GM18508 (cell line): Measurements from ENCODE around the gene PM20D2.
A peak's percentile ranks its signal among the peaks of the same experiment; 100 is the strongest.

ENCODE experiments used
- ATAC-seq: cut with Tn5 transposase; IDR thresholded peaks from one replicate; pipeline ENCODE4 v1.9.1; 2021; ENCODE audit warnings: moderate number of reproducible peaks; ENCODE audit not compliant: insufficient read depth, unreplicated experiment

The PM20D2 gene

GRCh38 chr6:89144354-89144906 is 1.4 kb upstream of the PM20D2 start:
- peak; percentile 37 for ATAC-seq

DNA sequence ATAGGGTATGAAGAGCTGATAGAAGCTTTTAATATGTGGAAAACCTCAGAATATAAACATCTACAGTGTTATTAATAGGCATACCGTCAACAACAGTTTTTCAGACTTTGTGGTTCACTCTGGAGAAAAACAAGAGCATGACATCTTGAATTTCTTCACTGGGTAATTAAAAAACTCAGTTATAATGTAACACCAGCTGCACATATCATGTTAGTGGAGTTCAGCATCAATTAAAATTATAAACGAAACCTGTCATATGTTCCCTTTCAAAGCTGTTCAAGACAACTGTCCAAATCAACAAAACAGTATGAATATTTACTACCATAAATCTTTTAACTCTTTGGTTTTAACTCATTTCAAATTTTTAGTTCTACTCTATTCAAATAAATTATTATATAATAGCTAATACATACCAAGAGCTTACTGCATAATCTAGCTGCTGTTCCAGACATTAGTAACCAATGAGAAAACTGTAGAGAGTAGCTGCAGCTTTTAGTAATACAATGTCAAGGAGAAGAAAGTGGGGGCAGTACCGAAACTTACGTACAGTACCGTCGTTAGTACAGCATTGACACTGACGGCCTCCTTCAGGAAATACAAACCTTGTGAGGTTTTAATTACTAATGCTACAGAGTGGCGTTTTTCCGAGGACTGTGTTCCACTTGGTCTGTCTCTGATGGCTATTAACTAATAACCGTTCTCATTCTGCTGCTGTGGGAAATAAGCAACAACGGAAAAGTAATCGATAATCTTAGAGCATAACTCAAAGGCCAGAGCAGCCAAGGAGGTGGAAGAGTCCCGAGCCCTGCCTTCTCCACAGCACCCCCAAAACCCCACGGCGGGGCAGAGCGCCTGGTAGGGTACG is 532 bp upstream of the PM20D2 start:
- ATAC-seq = peak; percentile 58

- peak; percentile 16 for ATAC-seq
Observed at GRCh38 chr6:89146718-89147700, 1.2 kb downstream of the PM20D2 start.

DNA sequence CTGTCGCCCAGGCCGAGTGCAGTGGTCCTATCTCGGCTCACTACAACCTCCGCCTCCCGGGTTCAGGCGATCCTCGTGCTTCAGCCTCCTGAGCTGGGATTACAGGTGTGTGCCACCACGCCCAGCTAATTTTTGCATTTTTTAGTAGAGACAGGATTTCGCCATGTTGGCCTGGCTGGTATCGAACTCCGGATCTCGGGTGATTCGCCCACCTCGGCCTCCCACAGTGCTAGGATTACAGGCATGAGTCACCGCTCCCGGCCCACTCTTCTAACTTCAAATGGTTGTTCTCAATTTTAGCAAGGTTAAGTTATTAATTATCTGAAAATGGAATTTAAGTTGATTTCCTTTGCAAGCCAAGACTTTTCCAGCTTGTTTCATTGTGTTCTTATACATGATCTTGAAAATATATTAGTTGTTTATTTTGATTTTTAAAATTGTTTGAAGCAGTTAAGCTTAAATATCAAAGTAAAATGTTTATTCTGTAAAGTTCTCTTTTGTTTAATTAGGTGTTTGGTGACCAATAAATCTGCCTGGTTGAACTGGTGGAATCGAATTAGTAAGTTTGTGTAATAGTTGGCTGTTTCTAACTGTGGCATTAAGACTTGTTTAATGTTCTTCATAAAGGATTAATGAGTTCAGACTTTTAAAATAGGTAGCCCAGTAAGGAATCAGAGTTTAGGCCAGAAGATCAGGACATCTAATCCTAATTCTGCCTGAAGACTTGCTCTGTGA is 2.3 kb downstream of the PM20D2 start:
- no peak for ATAC-seq

GRCh38 chr6:89154131-89154530 is 8.3 kb downstream of the PM20D2 start:
- no peak for ATAC-seq

DNA sequence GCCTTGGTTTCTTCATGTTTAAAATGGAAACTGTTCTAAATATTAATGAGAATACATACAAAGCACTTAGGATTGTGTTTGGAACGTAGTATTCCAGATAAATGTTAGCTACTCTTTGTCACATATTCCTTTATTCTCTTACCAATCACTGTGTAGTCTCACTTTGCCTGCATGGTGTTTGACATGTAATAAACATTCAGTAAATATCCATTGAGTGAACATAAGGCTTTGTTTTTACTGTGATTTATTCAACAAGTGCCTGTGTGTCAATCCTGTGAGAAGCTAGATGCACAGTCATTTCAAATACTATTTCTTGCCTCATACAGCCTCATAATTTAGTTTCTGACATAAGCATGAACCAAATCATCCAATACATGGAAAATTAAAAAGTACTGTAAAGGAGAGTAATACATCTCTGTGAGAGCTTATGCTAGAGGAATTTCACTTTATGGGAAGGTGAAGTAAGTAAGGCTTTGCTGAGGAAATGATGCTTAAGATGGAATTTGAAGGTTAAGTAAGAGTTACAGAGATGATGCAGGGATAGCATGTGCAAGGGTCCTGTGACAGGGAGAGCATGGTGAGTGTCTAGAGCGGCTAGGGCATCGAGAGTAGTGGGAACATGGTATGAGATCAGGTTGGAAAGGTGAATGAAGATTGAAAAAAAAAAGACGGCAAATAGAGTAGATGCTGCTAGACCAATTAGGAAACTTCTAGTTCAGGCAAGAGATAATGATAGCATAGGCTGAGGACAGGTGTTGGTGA is 14.7 kb downstream of the PM20D2 start:
- ATAC-seq = no peak

DNA sequence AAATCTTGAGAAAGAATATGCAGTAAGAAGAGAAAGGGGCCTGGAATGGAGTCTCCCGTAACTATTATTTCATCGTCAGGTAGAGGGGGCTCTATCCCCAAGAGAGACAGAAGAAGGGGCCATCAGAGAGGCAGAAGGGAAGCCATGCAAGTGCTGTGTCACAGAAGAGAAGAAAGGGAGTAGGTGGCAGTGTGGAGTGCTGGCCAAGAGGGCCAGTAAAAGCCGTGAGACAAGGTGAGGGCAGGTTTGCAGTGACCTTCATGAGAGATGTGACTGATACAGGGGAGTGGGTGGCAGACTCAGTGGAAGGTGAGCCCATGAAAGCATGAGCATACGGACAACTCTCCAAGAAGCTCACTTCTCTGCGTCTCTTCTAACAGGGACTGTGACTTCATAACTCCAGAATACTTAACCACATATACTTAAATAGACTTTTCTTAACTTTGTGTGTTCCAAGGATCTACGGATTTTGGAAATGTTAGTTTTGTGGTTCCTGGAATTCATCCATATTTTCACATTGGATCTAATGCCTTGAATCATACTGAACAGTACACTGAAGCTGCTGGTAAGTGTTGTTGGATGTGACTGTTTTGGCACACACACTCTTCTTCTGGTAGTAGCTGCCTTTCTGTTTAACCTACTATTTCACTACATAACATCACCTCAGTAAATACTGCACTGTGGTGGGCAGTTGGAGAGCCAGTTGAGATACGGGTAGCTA is 15.6 kb downstream of the PM20D2 start:
- ATAC-seq = no peak

- ATAC-seq = no peak
Observed at GRCh38 chr6:89162047-89162371, 16.2 kb downstream of the PM20D2 start.

DNA sequence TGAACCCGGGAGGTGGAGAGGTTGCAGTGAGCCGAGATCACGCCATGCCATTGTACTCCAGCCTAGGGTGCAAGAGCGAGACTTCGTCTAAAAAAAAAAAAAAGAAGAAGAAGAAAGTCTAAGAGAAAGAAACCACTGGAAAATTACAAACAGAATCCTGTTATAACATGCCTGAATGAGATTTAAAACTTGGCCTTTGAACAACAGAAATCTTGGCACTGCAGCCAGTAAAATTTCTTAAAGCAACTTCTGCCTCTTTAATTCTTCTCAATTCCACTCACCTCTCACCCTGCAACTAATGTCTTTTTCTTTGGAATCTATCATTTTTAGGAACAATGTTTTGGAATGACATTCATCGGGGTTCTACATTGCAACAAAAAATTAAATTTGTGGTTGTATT is 26.3 kb downstream of the PM20D2 start:
- ATAC-seq = no peak

GRCh38 chr6:89173634-89174033 is 27.8 kb downstream of the PM20D2 start:
- ATAC-seq = no peak

GRCh38 chr6:89180112-89180511 is 34.3 kb downstream of the PM20D2 start:
- no peak for ATAC-seq

GRCh38 chr6:89180971-89181370 is 35.1 kb downstream of the PM20D2 start:
- ATAC-seq = no peak

GRCh38 chr6:89183294-89183693 is 37.4 kb downstream of the PM20D2 start:
- no peak for ATAC-seq

DNA sequence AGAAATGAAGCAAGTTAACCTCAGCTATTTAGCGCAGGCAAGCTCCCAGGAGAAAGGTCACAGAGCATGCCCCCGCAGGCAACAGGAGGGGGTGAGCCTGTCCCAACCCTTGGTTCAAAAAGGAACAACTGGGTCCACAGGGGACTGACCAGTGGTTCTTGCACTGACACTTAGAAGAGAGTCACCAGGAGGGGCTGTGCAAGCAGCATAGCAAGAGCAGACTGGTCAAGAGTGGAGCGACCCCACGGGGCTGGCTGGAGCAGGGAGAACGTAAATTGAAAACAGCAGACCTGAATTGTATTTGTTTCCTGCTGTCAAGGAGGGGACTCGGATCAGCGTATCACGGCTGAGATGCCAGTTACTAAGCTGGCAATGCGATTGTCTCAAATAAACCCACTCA is 38.5 kb downstream of the PM20D2 start:
- ATAC-seq = no peak

- no peak for ATAC-seq
Observed at GRCh38 chr6:89186762-89187161, 40.9 kb downstream of the PM20D2 start.

- ATAC-seq = no peak
Observed at GRCh38 chr6:89187504-89187903, 41.6 kb downstream of the PM20D2 start.

GRCh38 chr6:89190741-89191140 is 44.9 kb downstream of the PM20D2 start:
- no peak for ATAC-seq

DNA sequence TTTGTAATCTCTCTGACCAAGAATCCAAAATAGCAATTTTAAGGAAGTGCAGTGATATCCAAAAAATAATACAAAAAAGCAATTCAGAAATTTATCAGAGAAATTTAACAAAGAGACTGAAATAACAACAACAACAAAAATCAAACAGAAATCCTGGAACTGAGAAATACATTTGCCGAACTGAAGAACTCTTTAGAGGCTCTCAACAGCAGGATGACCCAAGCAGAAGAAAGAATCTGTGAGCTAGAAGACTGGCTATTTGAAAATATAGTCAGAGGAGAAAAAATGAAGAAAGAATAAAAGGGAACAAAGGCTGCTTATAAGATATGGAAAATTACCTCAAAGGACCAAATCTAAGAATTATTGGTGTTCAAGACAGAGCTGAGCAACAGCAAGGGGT is 48.7 kb downstream of the PM20D2 start:
- no peak for ATAC-seq

DNA sequence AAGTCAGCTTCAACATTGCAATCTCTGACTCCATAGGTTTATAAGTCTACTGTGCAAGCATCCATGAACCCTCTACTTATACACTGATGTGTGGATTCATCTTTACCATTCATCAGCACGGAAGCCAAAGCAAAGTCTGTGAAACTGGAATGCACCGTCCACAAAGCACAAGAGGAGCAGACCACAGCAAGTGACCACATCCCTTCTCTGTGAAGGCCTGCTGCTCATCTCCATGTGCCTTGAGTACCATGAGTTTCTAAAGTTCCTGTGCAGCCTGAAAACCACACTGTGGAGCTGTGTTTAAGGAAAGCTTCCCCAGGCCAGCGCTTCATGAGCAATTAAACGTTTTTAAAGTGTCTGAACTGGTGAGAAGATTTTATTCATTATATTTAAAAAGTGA is 51.3 kb downstream of the PM20D2 start:
- ATAC-seq = no peak
